GM12878 (cell line): ENCODE data around the gene DUSP22. TPM values are rescaled to one million over a fixed set of nuclear protein-coding genes. Genes with fewer than 3 reads are reported as not detected.

Experiments used
- ATAC-seq: fragments of 200-7000 bp; cut with Tn5 transposase; 3 replicates; pipeline ENCODE4 v1.9.1; 2020; ENCODE audit warnings: mild to moderate bottlenecking, moderate library complexity
- BruUV-seq: library from RNA; stranded (reverse); fragments of 400-500 nt; replicated peaks from 2 replicates; lab custom pipeline; 2021; lab: Mats Ljungman, UMichigan
- CTCF ChIA-PET: fragments of 300-600 bp; sonication (Branson Sonifier 250); formaldehyde crosslinking; extraction: SDS; loops from one replicate; lab custom pipeline; 2021; ENCODE audit warnings: inconsistent platforms; lab: Yijun Ruan, JAX
- POLR2A ChIA-PET: fragments of 350-600 bp; formaldehyde crosslinking; extraction: SDS; loops from one replicate; lab custom pipeline; 2021; ENCODE audit warnings: inconsistent platforms; lab: Charles Lee
- RAD21 ChIA-PET: fragments of 300-600 bp; sonication (Branson Sonifier 250); formaldehyde crosslinking; loops from one replicate; lab custom pipeline; 2023; ENCODE audit warnings: antibody characterized with exemption; ENCODE audit not compliant: unreplicated experiment; lab: Charles Lee
- SMC1A ChIA-PET: fragments of 300-600 bp; sonication (Branson Sonifier 250); formaldehyde crosslinking; loops from one replicate; lab custom pipeline; 2023; ENCODE audit not compliant: unreplicated experiment, uncharacterized antibody; lab: Charles Lee
- DNase-seq: peaks from one replicate; pipeline ENCODE4 v3.0.0-alpha.2; 2011; ENCODE audit warnings: low read depth, low spot score
- FAIRE-seq: peaks from 3 replicates; lab custom pipeline; 2011; peaks lifted over from hg19 to GRCh38; lab: Jason Lieb, UNC
- H2AFZ ChIP-seq: 2 replicates; pipeline ENCODE4 v1.6.0; 2011; ENCODE audit warnings: low read depth, low read length, control low read depth; ENCODE audit not compliant: control insufficient read depth
- H3K27ac ChIP-seq: 2 replicates; pipeline ENCODE4 v1.5.1; 2011; ENCODE audit warnings: control low read depth; ENCODE audit not compliant: control insufficient read depth, insufficient read depth
- H3K27me3 ChIP-seq, 2 experiments: replicated peaks in 1 of 2; 2 replicates each; pipeline versions ENCODE4 v1.6.0 to v1.6.1; 2011; ENCODE audit warnings: low read length in 1 of 2; ENCODE audit not compliant: control insufficient read depth in 2 of 2, insufficient read depth in 2 of 2
- H3K36me3 ChIP-seq, 2 experiments: 2 replicates each; pipeline ENCODE4 v1.5.1; 2011; ENCODE audit warnings: low read length in 1 of 2; ENCODE audit not compliant: control insufficient read depth in 2 of 2, insufficient read depth in 2 of 2
- H3K4me1 ChIP-seq: 2 replicates; pipeline ENCODE4 v1.6.1; 2011; ENCODE audit warnings: mild to moderate bottlenecking, low read length, moderate library complexity, mixed read lengths; ENCODE audit not compliant: control insufficient read depth, insufficient read depth
- H3K4me2 ChIP-seq: 2 replicates; pipeline ENCODE4 v1.6.0; 2011; ENCODE audit warnings: control low read depth; ENCODE audit not compliant: control insufficient read depth, insufficient read depth
- H3K4me3 ChIP-seq: fragments of 200-600 bp; sonication (generic); 2 replicates; pipeline ENCODE4 v1.5.1; 2016
- H3K79me2 ChIP-seq: 2 replicates; pipeline ENCODE4 v1.6.0; 2011; ENCODE audit warnings: low read length; ENCODE audit not compliant: control insufficient read depth, insufficient read depth
- H3K9ac ChIP-seq: 2 replicates; pipeline ENCODE4 v1.8.0; 2011; ENCODE audit warnings: low read length, control low read depth, mixed read lengths; ENCODE audit not compliant: control insufficient read depth, insufficient read depth
- H3K9me3 ChIP-seq: replicated peaks from 3 replicates; pipeline ENCODE4 v1.5.1; 2011; ENCODE audit warnings: mild to moderate bottlenecking, low read length; ENCODE audit not compliant: control insufficient read depth, insufficient read depth
- H4K20me1 ChIP-seq: 2 replicates; pipeline ENCODE4 v1.6.0; 2011; ENCODE audit not compliant: control insufficient read depth, insufficient read depth
- BCL11A ChIP-seq: IDR thresholded peaks from 2 replicates; pipeline ENCODE4 v1.6.1; 2011; ENCODE audit warnings: low read depth, low read length
- BRCA1 ChIP-seq: IDR thresholded peaks from 2 replicates; pipeline ENCODE4 v1.6.1; 2011; ENCODE audit warnings: low read depth, low read length, improper control_type of control experiment
- CHD1 ChIP-seq: IDR thresholded peaks from 2 replicates; pipeline ENCODE4 v1.6.1; 2012; ENCODE audit warnings: low read depth, low read length, improper control_type of control experiment
- CHD4 ChIP-seq: fragments of 200-600 bp; sonication (generic); IDR thresholded peaks from 2 replicates; pipeline ENCODE4 v1.6.1; 2016; ENCODE audit warnings: mild to moderate bottlenecking
- HCFC1 ChIP-seq: fragments of 150-350 bp; IDR thresholded peaks from 2 replicates; pipeline ENCODE4 v1.6.1; 2014; ENCODE audit warnings: low read length
- HDAC2 ChIP-seq: fragments of 200-600 bp; sonication (generic); IDR thresholded peaks from 2 replicates; pipeline ENCODE4 v1.6.1; 2017
- MEF2B ChIP-seq: fragments of 450-650 bp; IDR thresholded peaks from 2 replicates; pipeline ENCODE4 v1.6.1; 2018; ENCODE audit warnings: mild to moderate bottlenecking, moderate library complexity; ENCODE audit not compliant: partially characterized antibody, poor library complexity, severe bottlenecking
- MXI1 ChIP-seq: fragments of 150-350 bp; IDR thresholded peaks from 2 replicates; pipeline ENCODE4 v1.6.1; 2011; ENCODE audit warnings: low read depth, mild to moderate bottlenecking, inconsistent platforms, low read length, improper control_type of control experiment
- NKRF ChIP-seq: fragments of 450-650 bp; conservative IDR thresholded peaks from 2 replicates; pipeline ENCODE4 v1.6.1; 2017; ENCODE audit warnings: mild to moderate bottlenecking, moderate library complexity
- NR2F1 ChIP-seq: fragments of 450-650 bp; conservative IDR thresholded peaks from 2 replicates; pipeline ENCODE4 v1.6.1; 2017; ENCODE audit warnings: mild to moderate bottlenecking
- PKNOX1 ChIP-seq: fragments of 450-650 bp; IDR thresholded peaks from 2 replicates; pipeline ENCODE4 v1.6.1; 2016; ENCODE audit warnings: mild to moderate bottlenecking
- RAD21 ChIP-seq: IDR thresholded peaks from 2 replicates; pipeline ENCODE4 v1.6.1; 2011; ENCODE audit warnings: mild to moderate bottlenecking, low read depth, low read length, moderate library complexity; ENCODE audit not compliant: insufficient read depth
- RBBP5 ChIP-seq: fragments of 200-600 bp; sonication (generic); conservative IDR thresholded peaks from 2 replicates; pipeline ENCODE4 v1.6.1; 2016
- RELA ChIP-seq: fragments of 450-650 bp; IDR thresholded peaks from 2 replicates; pipeline ENCODE4 v1.8.0; 2014; ENCODE audit warnings: borderline replicate concordance; ENCODE audit not compliant: partially characterized antibody
- RUNX3 ChIP-seq: IDR thresholded peaks from 2 replicates; pipeline ENCODE4 v1.6.1; 2012; ENCODE audit warnings: low read length, inconsistent platforms
- SIX5 ChIP-seq: IDR thresholded peaks from 2 replicates; pipeline ENCODE4 v1.6.1; 2011; ENCODE audit warnings: mild to moderate bottlenecking, low read depth, low read length, moderate library complexity; ENCODE audit not compliant: severe bottlenecking
- SREBF2 ChIP-seq: IDR thresholded peaks from 2 replicates; pipeline ENCODE4 v1.6.1; 2012; ENCODE audit warnings: mild to moderate bottlenecking, low read length
- STAT3 ChIP-seq: IDR thresholded peaks from 2 replicates; pipeline ENCODE4 v1.6.1; 2011; ENCODE audit warnings: low read depth, low read length, improper control_type of control experiment
- TAF1 ChIP-seq: IDR thresholded peaks from 2 replicates; pipeline ENCODE4 v1.6.1; 2011; ENCODE audit warnings: mild to moderate bottlenecking, low read depth, low read length, borderline replicate concordance
- TARDBP ChIP-seq: IDR thresholded peaks from 2 replicates; pipeline ENCODE4 v1.6.1; 2016; ENCODE audit warnings: borderline replicate concordance
- TCF12 ChIP-seq: IDR thresholded peaks from 2 replicates; pipeline ENCODE4 v1.6.1; 2011; ENCODE audit warnings: low read depth, mild to moderate bottlenecking, low read length
- WGBS: methylation state at CpG from one replicate; pipeline ENCODE4 v1.1.6; 2016; ENCODE audit warnings: low lambda C conversion rate; ENCODE audit not compliant: insufficient replicate concordance, insufficient coverage; ENCODE audit errors: missing lambda C conversion rate; 5-methylcytosine and 5-hydroxymethylcytosine counted together
- in situ Hi-C: fragments of 300-500 bp; cut with MboI; formaldehyde crosslinking; loops from 9 replicates; pipeline ENCODE4 v1.14.3; 2018; ENCODE audit warnings: mixed read lengths
- intact Hi-C: fragments of 100-400 bp; cut with micrococcal nuclease; formaldehyde crosslinking; loops from one replicate; pipeline ENCODE4 v1.14.2; 2022; ENCODE audit not compliant: unreplicated experiment
- polyA plus RNA-seq, 11 experiments: library from polyadenylated mRNA; depleted of rRNA in 4 of 11; unstranded in 6 of 11; stranded (reverse) in 5 of 11; fragments of >200 nt; fragmentation: Nextera tagmentation in 4 of 11; fragmentation: Illumina TruSeq in 1 of 11; extraction: Ambion mirVana in 4 of 11; extraction: Trizol in 1 of 11; gene quantifications; 1 replicate in 1 of 11; 2 replicates in 10 of 11; pipeline versions ENCODE4 v1.2.1 to v1.2.3, GENCODE V29; 2011 to 2016; ENCODE audit warnings: inconsistent platforms in 2 of 11, missing spikeins in 2 of 11, low read depth in 1 of 11
- total RNA-seq, 4 experiments: library from RNA; depleted of rRNA in 3 of 4; stranded (reverse); fragments of >200 nt in 3 of 4; fragmentation: Illumina TruSeq in 1 of 4; extraction: Trizol in 1 of 4; gene quantifications; 2 replicates each; pipeline versions ENCODE4 v1.2.1 to v1.2.3, GENCODE V29; 2013 to 2021

Gene DUSP22
- total and polyA plus RNA-seq, 10 of the 15 experiments (the other 5 are each of a cell fraction or from before 2014, with no cell fraction given): 78.9 to 156 (median 107) TPM

GRCh38 chr6:341914-342831, 49.9 kb downstream of the DUSP22 start:
- Histone ChIP-seq H3K27me3 (no peaks in the 10 kb centered on the region), H3K4me1 (peaks cover 88% of the 10 kb centered on the region), H4K20me1 (no peaks in the 10 kb centered on the region; the same call in 1 of the 2 replicates), H3K27ac (peak overlapping the region; percentile 86), H3K9ac (peak overlapping the region; percentile 46), H3K79me2 (peaks cover 80% of the 10 kb centered on the region), H3K9me3 (no peaks in the 10 kb centered on the region), H2AFZ (no peak overlapping the region), H3K36me3 (peaks cover 13 to 29% of the 10 kb centered on the region in 2 experiments), H3K4me3 (peak overlapping the region; percentile 46; the same call in 1 of the 2 replicates), H3K4me2 (peak overlapping the region; percentile 83)
- BruUV-seq: no TSS peak
- 16% methylated on average over 16 of the region's 16 CpGs for WGBS
- SMC1A ChIA-PET: interaction anchor here (0.6 to 17.1 kb wide), 16 partner anchors 11 to 152 kb away, joined by 3 to 707 read pairs (median 34); partner anchors contain the start of gene DUSP22
- intact Hi-C loops (loop anchor here (1.0 to 2.0 kb wide), 3 partner anchors 11 to 49 kb away; partner anchors contain the start of gene IRF4), in situ Hi-C loops (no loop called here)
- RAD21 ChIA-PET: interaction anchor here (0.9 to 8.7 kb wide), 18 partner anchors 8 to 152 kb away, joined by 3 to 256 read pairs (median 11); partner anchors contain the start of genes DUSP22 and IRF4
- DNase-seq: peak; percentile 92
- peak; percentile 72 for ATAC-seq
- CTCF ChIA-PET: interaction anchor here (1.0 to 5.2 kb wide), 15 partner anchors 10 to 153 kb away, joined by 3 to 64 read pairs (median 7); no protein-coding TSS in a partner anchor
- no peak for FAIRE-seq
- POLR2A ChIA-PET: interaction anchor here (0.6 to 7.4 kb wide), 12 partner anchors 11 to 114 kb away, joined by 3 to 150 read pairs (median 3); partner anchors contain the start of gene IRF4
- TF ChIP-seq NR2F1 (peak; percentile 94), PKNOX1 (peak; percentile 87), STAT3 (peak; percentile 91), CHD1 (no peak), RBBP5 (no peak), BCL11A (peak; percentile 98), TAF1 (peak; percentile 52; the same call in 1 of the 2 replicates), HDAC2 (0 out of 2 replicates have a peak, but pooled peaks have one; percentile 55), HCFC1 (peak; percentile 12; the same call in 1 of the 2 replicates), SIX5 (no peak), CHD4 (0 out of 2 replicates have a peak, but pooled peaks have one; percentile 55), SREBF2 (no peak), RAD21 (0 out of 2 replicates have a peak, but pooled peaks have one; percentile 34), RELA (peak; percentile 75), TCF12 (peak; percentile 99), MXI1 (0 out of 2 replicates have a peak, but pooled peaks have one; percentile 44), TARDBP (peak; percentile 85; the same call in 1 of the 2 replicates), BRCA1 (peak; percentile 19; the same call in 1 of the 2 replicates), NKRF (0 out of 2 replicates have a peak, but pooled peaks have one; percentile 77), RUNX3 (no peak), MEF2B (peak; percentile 85)
